Endothelial cell (in vitro differentiated cells): ENCODE data around the gene ACSM3. TPM values are rescaled to one million over a fixed set of nuclear protein-coding genes. Genes with fewer than 3 reads are reported as not detected.
A peak's percentile ranks its signal among the peaks of the same experiment; 100 is the strongest.

Source experiments
- DNase-seq: peaks from one replicate; pipeline ENCODE4 v3.0.0; 2021; ENCODE audit warnings: low spot score
- H3K27ac Mint-ChIP-seq: one replicate; pipeline ENCODE4 v1.8.0; 2021; ENCODE audit warnings: mixed read lengths, inconsistent platforms; ENCODE audit not compliant: unreplicated experiment
- H3K27me3 Mint-ChIP-seq: one replicate; pipeline ENCODE4 v1.8.0; 2021; ENCODE audit warnings: mild to moderate bottlenecking, moderate library complexity, mixed read lengths, inconsistent platforms; ENCODE audit not compliant: unreplicated experiment
- H3K36me3 Mint-ChIP-seq: one replicate; pipeline ENCODE4 v1.8.0; 2021; ENCODE audit warnings: mild to moderate bottlenecking, low read depth, mixed read lengths, inconsistent platforms; ENCODE audit not compliant: unreplicated experiment
- H3K4me1 Mint-ChIP-seq: one replicate; pipeline ENCODE4 v1.8.0; 2021; ENCODE audit warnings: mild to moderate bottlenecking, mixed read lengths, inconsistent platforms; ENCODE audit not compliant: unreplicated experiment
- H3K4me3 Mint-ChIP-seq: one replicate; pipeline ENCODE4 v1.8.0; 2021; ENCODE audit warnings: mild to moderate bottlenecking, mixed read lengths, inconsistent platforms; ENCODE audit not compliant: unreplicated experiment
- H3K9me3 Mint-ChIP-seq: one replicate; pipeline ENCODE4 v1.8.0; 2021; ENCODE audit warnings: mixed read lengths, inconsistent platforms; ENCODE audit not compliant: unreplicated experiment
- total RNA-seq: library from RNA; stranded (reverse); fragmentation: NEBNext Ultra II Directional; extraction: Animal tissue kit (Norgen Biotek cat#: 25700); gene quantifications from one replicate; pipeline ENCODE4 v1.2.1, GENCODE V29; 2021; ENCODE audit not compliant: unreplicated experiment
- TF ChIP-seq, protein P1 (sequence below): fragments of 200-600 bp; sonication (generic); IDR thresholded peaks from one replicate; pipeline ENCODE4 v1.5.0; 2021; ENCODE audit warnings: antibody characterized with exemption; ENCODE audit not compliant: unreplicated experiment

The ACSM3 gene
- total RNA-seq, 1 donor from 2014 or later: 10.3 TPM

DNA sequence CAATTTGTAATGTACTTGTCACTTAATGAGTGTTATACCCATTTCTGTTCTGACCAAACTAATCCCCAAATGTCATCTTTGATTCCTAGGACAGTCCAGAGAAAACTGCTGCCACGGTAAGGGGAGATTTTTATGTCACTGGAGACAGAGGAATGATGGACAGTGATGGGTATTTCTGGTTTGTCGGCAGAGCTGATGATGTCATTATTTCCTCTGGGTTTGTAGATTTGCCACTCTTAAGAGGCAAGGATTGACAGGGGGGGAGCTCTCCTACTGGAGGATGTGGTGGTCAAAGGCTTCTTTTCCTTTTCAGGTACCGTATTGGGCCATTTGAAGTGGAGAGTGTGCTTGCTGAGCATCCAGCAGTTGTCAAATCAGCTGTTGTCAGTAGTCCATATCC lies 34.7 kb upstream of the ACSM3 start:
- no peaks in the 10 kb centered on the region for H3K9me3 Mint-ChIP-seq
- TF ChIP-seq, protein P1, sequence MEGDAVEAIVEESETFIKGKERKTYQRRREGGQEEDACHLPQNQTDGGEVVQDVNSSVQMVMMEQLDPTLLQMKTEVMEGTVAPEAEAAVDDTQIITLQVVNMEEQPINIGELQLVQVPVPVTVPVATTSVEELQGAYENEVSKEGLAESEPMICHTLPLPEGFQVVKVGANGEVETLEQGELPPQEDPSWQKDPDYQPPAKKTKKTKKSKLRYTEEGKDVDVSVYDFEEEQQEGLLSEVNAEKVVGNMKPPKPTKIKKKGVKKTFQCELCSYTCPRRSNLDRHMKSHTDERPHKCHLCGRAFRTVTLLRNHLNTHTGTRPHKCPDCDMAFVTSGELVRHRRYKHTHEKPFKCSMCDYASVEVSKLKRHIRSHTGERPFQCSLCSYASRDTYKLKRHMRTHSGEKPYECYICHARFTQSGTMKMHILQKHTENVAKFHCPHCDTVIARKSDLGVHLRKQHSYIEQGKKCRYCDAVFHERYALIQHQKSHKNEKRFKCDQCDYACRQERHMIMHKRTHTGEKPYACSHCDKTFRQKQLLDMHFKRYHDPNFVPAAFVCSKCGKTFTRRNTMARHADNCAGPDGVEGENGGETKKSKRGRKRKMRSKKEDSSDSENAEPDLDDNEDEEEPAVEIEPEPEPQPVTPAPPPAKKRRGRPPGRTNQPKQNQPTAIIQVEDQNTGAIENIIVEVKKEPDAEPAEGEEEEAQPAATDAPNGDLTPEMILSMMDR: no peak
- no peak overlapping the region for H3K4me3 Mint-ChIP-seq
- no peaks in the 10 kb centered on the region for H3K4me1 Mint-ChIP-seq
- H3K27ac Mint-ChIP-seq: no peak overlapping the region
- no peaks in the 10 kb centered on the region for H3K36me3 Mint-ChIP-seq
- H3K27me3 Mint-ChIP-seq: no peaks in the 10 kb centered on the region
- no peak for DNase-seq

GRCh38 chr16:20734056-20734455 lies 29.8 kb upstream of the ACSM3 start:
- TF ChIP-seq, protein P1: no peak
- DNase-seq: no peak

DNA sequence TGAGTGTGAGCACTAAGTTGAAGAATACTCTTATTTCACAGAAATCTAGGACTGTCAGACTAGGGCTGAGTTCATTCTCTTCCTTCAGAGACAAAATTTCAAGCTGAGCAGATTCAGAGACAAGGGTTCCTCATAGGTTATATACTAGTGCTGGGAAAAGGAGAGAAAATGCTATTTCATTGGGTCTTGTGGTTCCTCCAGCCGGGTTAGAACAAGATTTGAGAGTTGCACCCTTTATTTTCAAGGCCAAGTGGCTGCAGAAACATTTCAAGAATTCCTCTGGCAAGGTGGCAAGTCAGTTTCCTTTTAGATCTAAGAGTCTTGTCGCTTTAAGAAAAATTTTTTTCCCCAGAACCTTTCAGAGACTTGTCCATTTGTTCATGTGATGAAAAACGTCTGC lies 29.0 kb upstream of the ACSM3 start:
- Mint-ChIP-seq H3K27ac (no peak overlapping the region), H3K36me3 (peaks cover 9% of the 10 kb centered on the region), H3K9me3 (no peaks in the 10 kb centered on the region)

More at GRCh38 chr16:20734056-20734455, 29.8 kb upstream of the ACSM3 start:
- Mint-ChIP-seq H3K27me3 (no peaks in the 10 kb centered on the region), H3K4me3 (no peak overlapping the region), H3K27ac (no peak overlapping the region), H3K4me1 (no peaks in the 10 kb centered on the region), H3K9me3 (no peaks in the 10 kb centered on the region), H3K36me3 (peaks cover 9% of the 10 kb centered on the region)

GRCh38 chr16:20735490-20735889 lies 28.3 kb upstream of the ACSM3 start:
- TF ChIP-seq, protein P1: no peak
- no peak for DNase-seq
- Mint-ChIP-seq H3K27me3 (no peaks in the 10 kb centered on the region), H3K4me3 (no peak overlapping the region), H3K4me1 (peaks cover 3% of the 10 kb centered on the region), H3K9me3 (no peaks in the 10 kb centered on the region), H3K27ac (no peak overlapping the region), H3K36me3 (peaks cover 9% of the 10 kb centered on the region)

More for the DNA sequence above, 29.0 kb upstream of the ACSM3 start:
- TF ChIP-seq, protein P1: no peak
- no peak for DNase-seq
- Mint-ChIP-seq H3K4me3 (no peak overlapping the region), H3K4me1 (no peaks in the 10 kb centered on the region), H3K27me3 (no peaks in the 10 kb centered on the region)

GRCh38 chr16:20740007-20740883 lies 23.6 kb upstream of the ACSM3 start:
- H3K27ac Mint-ChIP-seq: peak overlapping the region; percentile 93
- H3K9me3 Mint-ChIP-seq: no peaks in the 10 kb centered on the region

More at GRCh38 chr16:20740007-20740883, 23.6 kb upstream of the ACSM3 start:
- Mint-ChIP-seq H3K4me3 (peak overlapping the region; percentile 98), H3K36me3 (peaks cover 9% of the 10 kb centered on the region), H3K4me1 (peaks cover 13% of the 10 kb centered on the region), H3K27me3 (peaks cover 4% of the 10 kb centered on the region)
- DNase-seq: peak; percentile 9
- TF ChIP-seq, protein P1: peak; percentile 21
